ENCODE results near the gene DIP2B.

DNA sequence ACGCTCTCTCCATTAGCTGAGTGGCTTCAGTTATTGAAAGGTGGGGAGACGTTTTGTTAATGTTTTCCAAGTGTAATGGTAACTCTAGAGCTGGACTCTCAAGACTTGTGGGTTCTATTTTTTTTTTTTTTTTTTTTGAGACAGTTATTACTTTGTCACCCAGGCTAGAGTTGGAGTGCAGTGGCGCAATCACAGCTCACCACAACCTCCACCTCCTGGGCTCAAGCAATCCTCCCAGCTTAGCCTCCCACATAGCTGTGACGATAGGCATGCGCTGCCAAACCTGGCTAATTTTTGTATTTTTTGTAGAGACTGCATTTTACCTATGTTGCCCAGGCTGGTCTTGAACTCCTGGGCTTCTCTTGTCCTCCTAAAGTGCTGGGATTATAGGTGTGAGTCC, 285.3 kb downstream of the DIP2B start:
- TF ChIP-seq, protein P1, sequence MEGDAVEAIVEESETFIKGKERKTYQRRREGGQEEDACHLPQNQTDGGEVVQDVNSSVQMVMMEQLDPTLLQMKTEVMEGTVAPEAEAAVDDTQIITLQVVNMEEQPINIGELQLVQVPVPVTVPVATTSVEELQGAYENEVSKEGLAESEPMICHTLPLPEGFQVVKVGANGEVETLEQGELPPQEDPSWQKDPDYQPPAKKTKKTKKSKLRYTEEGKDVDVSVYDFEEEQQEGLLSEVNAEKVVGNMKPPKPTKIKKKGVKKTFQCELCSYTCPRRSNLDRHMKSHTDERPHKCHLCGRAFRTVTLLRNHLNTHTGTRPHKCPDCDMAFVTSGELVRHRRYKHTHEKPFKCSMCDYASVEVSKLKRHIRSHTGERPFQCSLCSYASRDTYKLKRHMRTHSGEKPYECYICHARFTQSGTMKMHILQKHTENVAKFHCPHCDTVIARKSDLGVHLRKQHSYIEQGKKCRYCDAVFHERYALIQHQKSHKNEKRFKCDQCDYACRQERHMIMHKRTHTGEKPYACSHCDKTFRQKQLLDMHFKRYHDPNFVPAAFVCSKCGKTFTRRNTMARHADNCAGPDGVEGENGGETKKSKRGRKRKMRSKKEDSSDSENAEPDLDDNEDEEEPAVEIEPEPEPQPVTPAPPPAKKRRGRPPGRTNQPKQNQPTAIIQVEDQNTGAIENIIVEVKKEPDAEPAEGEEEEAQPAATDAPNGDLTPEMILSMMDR (IDR thresholded peaks at IDR 0.05) = no peak
- TF ChIP-seq POLR2A (IDR thresholded peaks at IDR 0.05) = no peak

All from stomach (tissue), 4 donors.